Umbilical cord (tissue), 2 donors: Measurements from ENCODE around the gene MYO7A. TPM values are rescaled to one million over a fixed set of nuclear protein-coding genes. Genes with fewer than 3 reads are reported as not detected.

Experiments used
- DNase-seq: peaks from one replicate; pipeline ENCODE4 v3.0.0-alpha.2; 2015; ENCODE audit warnings: low spot score
- total RNA-seq: library from RNA; depleted of rRNA; stranded (reverse); fragments of >200 nt; gene quantifications from one replicate; pipeline ENCODE4 v1.2.3, GENCODE V29; 2014; ENCODE audit warnings: low replicate concordance; ENCODE audit not compliant: insufficient read depth

MYO7A gene
- total RNA-seq, 1 donor from 2014 or later = 7.0 TPM

DNA sequence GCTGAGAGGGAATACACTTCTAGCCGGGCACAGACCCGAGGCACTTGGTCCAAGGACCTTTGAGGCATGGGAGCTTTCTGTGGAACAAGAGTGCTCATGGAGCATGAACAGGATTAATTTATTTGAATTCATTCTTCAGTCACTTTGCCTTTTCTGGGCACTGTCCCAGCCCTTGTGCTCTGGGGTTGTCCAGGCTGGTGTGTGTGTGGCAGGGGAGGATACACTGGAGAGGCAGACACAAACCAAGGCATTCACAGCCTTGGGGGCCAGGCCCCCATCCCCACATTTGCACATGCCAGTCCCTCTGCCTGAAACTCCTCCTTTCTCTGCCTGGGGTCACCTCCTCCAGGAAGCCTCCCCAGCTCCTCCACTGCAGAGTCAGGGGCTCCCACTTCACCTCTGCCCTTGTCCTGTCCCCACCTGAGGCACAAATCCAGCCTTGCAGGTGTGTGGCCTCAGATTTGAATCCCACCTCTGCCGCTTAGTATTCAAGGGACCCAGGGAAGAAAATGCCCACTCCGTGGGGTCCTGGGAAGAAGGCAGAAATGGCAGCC is 55.5 kb downstream of the MYO7A start:
- DNase-seq = no peak

- no peak for DNase-seq
Measured at GRCh38 chr11:77184136-77184860, 56.3 kb downstream of the MYO7A start.

DNA sequence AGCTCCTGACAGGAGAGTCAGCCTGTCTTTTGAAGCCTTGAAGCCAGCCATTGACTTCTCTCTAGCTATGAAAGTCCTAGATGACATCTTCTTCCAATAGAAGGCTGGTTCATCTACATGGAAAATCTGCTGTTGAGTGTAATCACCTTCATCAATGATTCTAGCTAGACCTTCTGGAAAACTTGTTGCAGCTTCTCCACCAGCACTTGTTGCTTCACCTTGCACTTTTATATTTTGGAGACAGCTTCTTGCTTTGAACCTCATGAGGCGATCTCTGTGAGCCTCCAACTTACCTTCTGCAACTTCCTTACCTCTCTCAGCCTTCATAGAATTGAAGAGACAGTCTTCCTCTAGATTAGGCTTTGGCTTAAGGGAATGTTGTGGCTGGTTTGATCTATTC is 58.3 kb downstream of the MYO7A start:
- no peak for DNase-seq

DNA sequence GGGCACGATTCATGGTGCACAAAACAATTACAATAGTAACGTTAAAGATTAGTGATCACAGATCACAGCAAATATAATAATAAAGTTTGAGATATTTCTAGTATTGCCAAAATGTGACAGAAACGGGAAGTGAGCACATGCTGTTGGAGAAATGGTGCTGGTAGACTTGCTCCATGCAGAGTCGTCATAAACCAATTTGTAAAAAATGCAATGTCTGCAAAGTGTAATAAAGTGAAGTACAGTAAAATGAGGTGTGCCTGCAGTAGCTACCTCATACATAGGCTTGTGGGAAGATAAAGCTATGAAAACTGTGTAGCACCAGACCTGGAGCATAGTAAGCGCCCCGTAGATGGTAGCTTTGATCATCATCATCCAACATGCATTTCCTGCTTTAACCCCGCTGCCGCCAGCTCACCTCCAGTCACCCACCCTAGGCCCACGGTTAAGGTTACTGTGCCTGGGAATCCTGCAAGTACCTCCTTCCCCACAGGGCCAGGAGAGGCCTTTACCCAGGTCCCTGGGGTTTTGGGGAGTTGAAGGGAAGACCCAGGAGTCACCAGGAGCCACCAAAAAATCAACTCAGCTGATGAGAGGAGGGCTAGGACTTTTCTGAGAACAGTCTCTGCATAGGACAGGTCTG is 59.2 kb downstream of the MYO7A start:
- no peak for DNase-seq

- DNase-seq = peak; percentile 83
Measured at GRCh38 chr11:77187776-77188632, 60.0 kb downstream of the MYO7A start.

- no peak for DNase-seq
Measured at GRCh38 chr11:77188633-77189491, 60.8 kb downstream of the MYO7A start.

GRCh38 chr11:77189588-77190210 is 61.7 kb downstream of the MYO7A start:
- DNase-seq = no peak

DNA sequence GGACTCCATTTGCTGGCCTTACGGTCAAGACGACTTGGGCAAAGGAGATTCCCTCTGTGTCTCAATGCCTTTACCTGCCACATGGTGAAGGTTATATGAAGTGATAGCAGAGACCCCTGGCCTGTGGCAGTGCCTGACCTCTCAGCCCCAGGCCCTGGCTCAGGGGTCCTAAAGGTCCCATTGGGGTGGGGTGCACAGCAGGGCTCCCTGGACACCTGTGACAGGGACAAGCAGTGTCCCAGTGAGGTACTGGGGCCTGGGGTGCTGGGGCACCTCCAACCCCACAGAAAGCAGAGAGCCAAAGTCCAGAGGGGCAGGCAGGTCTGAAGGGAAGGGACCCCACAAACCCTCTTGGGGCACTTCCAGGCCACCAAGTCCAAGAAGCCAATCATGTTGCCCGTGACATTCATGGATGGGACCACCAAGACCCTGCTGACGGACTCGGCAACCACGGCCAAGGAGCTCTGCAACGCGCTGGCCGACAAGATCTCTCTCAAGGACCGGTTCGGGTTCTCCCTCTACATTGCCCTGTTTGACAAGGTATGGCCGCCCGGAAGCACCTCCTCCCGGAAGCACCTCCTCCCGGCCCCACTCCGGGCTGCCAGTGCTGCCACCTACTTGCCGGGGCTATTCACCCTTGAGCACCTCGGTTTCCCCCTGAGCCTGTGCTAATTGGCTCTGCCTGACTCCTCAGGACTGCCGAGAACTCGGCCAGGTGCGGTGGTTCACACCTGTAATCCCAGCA is 62.5 kb downstream of the MYO7A start:
- DNase-seq = no peak

GRCh38 chr11:77191429-77191822 is 63.4 kb downstream of the MYO7A start:
- no peak for DNase-seq

DNA sequence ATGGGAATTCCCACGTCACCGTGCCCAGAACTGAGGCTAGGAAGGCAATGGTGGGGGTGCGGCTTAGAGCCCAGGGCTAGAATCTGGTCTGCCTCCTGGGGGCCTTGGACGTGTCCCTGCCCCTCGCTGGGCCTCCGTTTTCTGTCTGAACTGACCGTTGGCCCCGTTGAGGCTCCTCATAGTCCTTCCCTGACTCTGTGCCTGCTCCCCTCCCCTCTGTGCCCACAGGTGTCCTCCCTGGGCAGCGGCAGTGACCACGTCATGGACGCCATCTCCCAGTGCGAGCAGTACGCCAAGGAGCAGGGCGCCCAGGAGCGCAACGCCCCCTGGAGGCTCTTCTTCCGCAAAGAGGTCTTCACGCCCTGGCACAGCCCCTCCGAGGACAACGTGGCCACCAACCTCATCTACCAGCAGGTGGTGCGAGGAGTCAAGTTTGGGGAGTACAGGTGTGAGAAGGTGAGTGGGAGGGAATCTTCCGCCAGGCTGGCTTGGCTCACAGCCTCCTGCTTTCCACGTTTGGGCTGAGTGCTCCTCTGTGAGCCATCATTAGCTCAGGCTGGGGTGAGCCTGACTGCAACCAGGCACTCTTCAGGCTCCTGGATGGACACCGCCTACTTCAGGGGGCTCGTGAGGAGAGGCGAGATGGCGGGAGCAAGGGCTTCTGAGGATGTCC is 63.9 kb downstream of the MYO7A start:
- DNase-seq = peak; percentile 50

GRCh38 chr11:77193167-77193566 is 65.1 kb downstream of the MYO7A start:
- no peak for DNase-seq

DNA sequence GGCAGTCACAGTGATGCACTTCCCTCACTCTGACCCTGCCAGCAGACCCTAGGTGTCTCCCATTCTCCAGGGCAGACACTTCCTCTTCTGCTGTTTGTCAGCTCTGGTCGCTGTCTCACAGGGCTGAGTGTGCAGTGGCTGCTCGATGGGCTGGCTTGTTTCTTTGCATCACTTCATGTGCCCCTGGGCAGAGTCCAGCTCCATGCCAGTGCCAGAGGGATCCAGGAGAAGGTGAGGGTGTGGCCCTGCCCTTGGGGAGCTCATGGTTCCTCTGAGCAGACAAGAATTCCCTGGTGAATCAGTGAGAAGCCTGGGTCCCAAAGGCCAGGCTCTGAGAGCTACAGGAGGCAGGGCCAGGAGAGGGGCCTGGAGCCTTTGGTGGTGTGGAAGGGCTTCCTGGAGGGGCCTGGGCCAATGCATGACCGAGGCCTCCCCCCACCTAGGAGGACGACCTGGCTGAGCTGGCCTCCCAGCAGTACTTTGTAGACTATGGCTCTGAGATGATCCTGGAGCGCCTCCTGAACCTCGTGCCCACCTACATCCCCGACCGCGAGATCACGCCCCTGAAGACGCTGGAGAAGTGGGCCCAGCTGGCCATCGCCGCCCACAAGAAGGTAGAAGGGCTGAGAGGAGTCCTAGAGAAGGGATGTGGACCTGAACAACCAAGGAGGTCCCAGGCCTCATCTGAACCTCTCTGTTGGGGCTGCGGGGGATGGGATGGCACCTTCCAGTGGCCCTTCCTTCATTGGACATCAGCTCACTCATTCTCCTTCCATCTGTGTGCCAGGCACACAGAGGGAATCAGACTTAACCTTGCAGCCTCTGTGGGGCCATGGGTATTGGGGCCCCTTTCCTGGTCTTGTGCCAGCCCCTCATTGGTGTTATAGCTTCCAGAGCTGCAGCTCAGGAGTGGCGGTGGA is 66.1 kb downstream of the MYO7A start:
- DNase-seq = no peak

DNA sequence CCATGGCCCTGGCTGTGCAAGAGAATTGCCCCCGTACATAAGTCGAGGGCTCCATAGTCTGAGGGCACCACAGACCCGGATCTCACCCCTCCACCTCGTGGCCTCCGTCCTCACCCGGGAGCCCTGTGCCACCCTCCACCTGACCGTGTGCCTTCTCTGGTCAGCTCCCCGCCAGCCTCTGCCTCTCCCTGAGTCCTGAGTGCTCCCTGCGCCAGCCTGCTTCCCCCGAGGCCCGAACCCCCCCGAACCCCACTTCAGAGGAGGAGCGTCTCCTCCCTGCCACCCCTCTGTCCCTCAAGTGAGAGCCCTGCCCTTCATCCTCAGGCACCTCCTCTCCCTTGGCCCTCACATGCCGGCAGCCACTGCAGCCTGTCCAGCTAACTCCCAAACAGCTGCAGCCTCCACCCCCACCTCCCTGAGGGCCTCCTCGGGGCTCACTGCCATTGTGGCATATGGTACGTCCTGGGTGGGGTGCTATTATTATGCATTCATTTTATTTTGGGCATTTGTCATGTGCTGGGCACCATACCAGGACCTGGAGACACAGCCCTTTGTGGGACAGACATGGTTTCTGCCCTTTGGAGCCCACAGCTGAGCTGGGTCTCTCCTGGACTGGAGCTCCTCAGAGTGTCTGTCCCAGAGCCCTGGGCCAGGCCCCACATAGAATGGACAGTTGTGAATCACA is 67.2 kb downstream of the MYO7A start:
- DNase-seq = no peak

- no peak for DNase-seq
Measured at GRCh38 chr11:77196961-77197360, 68.9 kb downstream of the MYO7A start.

GRCh38 chr11:77197626-77198320 is 69.7 kb downstream of the MYO7A start:
- DNase-seq = no peak

DNA sequence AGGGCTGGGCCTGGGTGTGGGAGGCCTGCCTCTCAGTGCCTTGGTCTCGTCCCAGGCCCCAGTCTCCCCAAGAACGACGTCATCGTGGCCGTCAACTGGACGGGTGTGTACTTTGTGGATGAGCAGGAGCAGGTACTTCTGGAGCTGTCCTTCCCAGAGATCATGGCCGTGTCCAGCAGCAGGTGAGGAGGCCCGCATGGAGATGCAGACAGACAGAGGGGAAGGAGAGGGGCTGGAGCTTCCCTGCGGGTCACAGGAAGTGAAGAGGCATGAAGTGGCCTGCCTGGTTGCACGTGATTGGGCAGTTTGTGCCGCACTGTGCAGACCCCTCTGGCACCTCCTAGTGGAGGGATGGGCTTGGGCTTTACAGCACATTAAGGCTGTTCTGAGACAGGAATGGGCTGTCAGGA is 70.4 kb downstream of the MYO7A start:
- no peak for DNase-seq

- no peak for DNase-seq
Measured at GRCh38 chr11:77199137-77199745, 71.2 kb downstream of the MYO7A start.
